ENCODE results near the gene SH2D4B.

- no peak for TF ChIP-seq EZH2 (IDR thresholded peaks at IDR 0.05; ENCODE audit: borderline replicate concordance, low read depth, low read length, severe bottlenecking)
- TF ChIP-seq, protein P1, sequence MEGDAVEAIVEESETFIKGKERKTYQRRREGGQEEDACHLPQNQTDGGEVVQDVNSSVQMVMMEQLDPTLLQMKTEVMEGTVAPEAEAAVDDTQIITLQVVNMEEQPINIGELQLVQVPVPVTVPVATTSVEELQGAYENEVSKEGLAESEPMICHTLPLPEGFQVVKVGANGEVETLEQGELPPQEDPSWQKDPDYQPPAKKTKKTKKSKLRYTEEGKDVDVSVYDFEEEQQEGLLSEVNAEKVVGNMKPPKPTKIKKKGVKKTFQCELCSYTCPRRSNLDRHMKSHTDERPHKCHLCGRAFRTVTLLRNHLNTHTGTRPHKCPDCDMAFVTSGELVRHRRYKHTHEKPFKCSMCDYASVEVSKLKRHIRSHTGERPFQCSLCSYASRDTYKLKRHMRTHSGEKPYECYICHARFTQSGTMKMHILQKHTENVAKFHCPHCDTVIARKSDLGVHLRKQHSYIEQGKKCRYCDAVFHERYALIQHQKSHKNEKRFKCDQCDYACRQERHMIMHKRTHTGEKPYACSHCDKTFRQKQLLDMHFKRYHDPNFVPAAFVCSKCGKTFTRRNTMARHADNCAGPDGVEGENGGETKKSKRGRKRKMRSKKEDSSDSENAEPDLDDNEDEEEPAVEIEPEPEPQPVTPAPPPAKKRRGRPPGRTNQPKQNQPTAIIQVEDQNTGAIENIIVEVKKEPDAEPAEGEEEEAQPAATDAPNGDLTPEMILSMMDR (IDR thresholded peaks at IDR 0.05; ENCODE audit: extremely low read depth in 1 of 2, insufficient read depth in 1 of 2, low read depth in 1 of 2, low read length in 2 of 2), result no peak
These were observed 31.5 kb upstream of the SH2D4B start for GRCh38 chr10:80506189-80506575.

Data from endothelial cell of umbilical vein (primary cell).